Renal pelvis (tissue), 12 donors: Measurements from ENCODE around the gene LRRC8A. TPM values are rescaled to one million over a fixed set of nuclear protein-coding genes. Genes with fewer than 3 reads are reported as not detected.
"Not testable (repeated sequence)": the region's sequence is repeated elsewhere in the genome, so short reads cannot be mapped to it uniquely, and the experiment has no call there.

Source experiments
- DNase-seq: peaks from one replicate; pipeline ENCODE4 v3.0.0-alpha.2; 2013
- long read RNA-seq, 16 experiments: transcript quantifications; one replicate each; lab custom pipeline, GENCODE V29; 2026
- polyA plus RNA-seq, 3 donors: library from polyadenylated mRNA; unstranded; fragments of 120-200 nt; gene quantifications; one replicate each; pipeline ENCODE4 v1.2.1, GENCODE V29; 2013; ENCODE audit not compliant: insufficient read length in 3 of 3

The LRRC8A gene
- 10 to 100 TPM; 27.9 to 36.2 (median 34.7) TPM for polyA plus RNA-seq
- long read RNA-seq, donor 1, full-length matches to known transcripts = 6 of 12 reads
- long read RNA-seq, donor 1, partial matches to known transcripts = 6 of 12 reads
- long read RNA-seq, donor 1, other reads (novel, unspliced or antisense) = 0 of 12 reads
- long read RNA-seq, donor 2, full-length matches to known transcripts = 4 of 18 reads
- long read RNA-seq, donor 2, partial matches to known transcripts = 14 of 18 reads
- long read RNA-seq, donor 2, other reads (novel, unspliced or antisense) = 0 of 18 reads
- long read RNA-seq, donor 3, full-length matches to known transcripts = 3 of 16 reads
- long read RNA-seq, donor 3, partial matches to known transcripts = 13 of 16 reads
- long read RNA-seq, donor 3, other reads (novel, unspliced or antisense) = 0 of 16 reads
- long read RNA-seq, donor 4, full-length matches to known transcripts = 5 of 5 reads
- long read RNA-seq, donor 4, partial matches to known transcripts = 0 of 5 reads
- long read RNA-seq, donor 4, other reads (novel, unspliced or antisense) = 0 of 5 reads
- long read RNA-seq, donor 5, full-length matches to known transcripts = 1 of 1 reads
- long read RNA-seq, donor 5, partial matches to known transcripts = 0 of 1 reads
- long read RNA-seq, donor 5, other reads (novel, unspliced or antisense) = 0 of 1 reads
- long read RNA-seq, donor 6, full-length matches to known transcripts = 3 of 3 reads
- long read RNA-seq, donor 6, partial matches to known transcripts = 0 of 3 reads
- long read RNA-seq, donor 6, other reads (novel, unspliced or antisense) = 0 of 3 reads
- long read RNA-seq, donor 7, full-length matches to known transcripts = 1 of 20 reads
- long read RNA-seq, donor 7, partial matches to known transcripts = 19 of 20 reads
- long read RNA-seq, donor 7, other reads (novel, unspliced or antisense) = 0 of 20 reads
- long read RNA-seq, donor 8, full-length matches to known transcripts = 2 of 2 reads
- long read RNA-seq, donor 8, partial matches to known transcripts = 0 of 2 reads
- long read RNA-seq, donor 8, other reads (novel, unspliced or antisense) = 0 of 2 reads
- long read RNA-seq, donor 9, full-length matches to known transcripts = 3 of 30 reads
- long read RNA-seq, donor 9, partial matches to known transcripts = 27 of 30 reads
- long read RNA-seq, donor 9, other reads (novel, unspliced or antisense) = 0 of 30 reads
- long read RNA-seq, donor 10, full-length matches to known transcripts = 4 of 11 reads
- long read RNA-seq, donor 10, partial matches to known transcripts = 7 of 11 reads
- long read RNA-seq, donor 10, other reads (novel, unspliced or antisense) = 0 of 11 reads
- long read RNA-seq, donor 11, partial matches to known transcripts = 21 of 21 reads
- long read RNA-seq, donor 11, other reads (novel, unspliced or antisense) = 0 of 21 reads
- long read RNA-seq, donor 12, full-length matches to known transcripts = 6 of 23 reads
- long read RNA-seq, donor 12, partial matches to known transcripts = 17 of 23 reads
- long read RNA-seq, donor 12, other reads (novel, unspliced or antisense) = 0 of 23 reads
- long read RNA-seq, donor 13 = 0 reads
- long read RNA-seq, donor 14 = 0 reads
- long read RNA-seq, donor 15, full-length matches to known transcripts = 11 of 22 reads
- long read RNA-seq, donor 15, partial matches to known transcripts = 11 of 22 reads
- long read RNA-seq, donor 15, other reads (novel, unspliced or antisense) = 0 of 22 reads
- long read RNA-seq, donor 16, full-length matches to known transcripts = 5 of 19 reads
- long read RNA-seq, donor 16, partial matches to known transcripts = 14 of 19 reads
- long read RNA-seq, donor 16, other reads (novel, unspliced or antisense) = 0 of 19 reads

DNA sequence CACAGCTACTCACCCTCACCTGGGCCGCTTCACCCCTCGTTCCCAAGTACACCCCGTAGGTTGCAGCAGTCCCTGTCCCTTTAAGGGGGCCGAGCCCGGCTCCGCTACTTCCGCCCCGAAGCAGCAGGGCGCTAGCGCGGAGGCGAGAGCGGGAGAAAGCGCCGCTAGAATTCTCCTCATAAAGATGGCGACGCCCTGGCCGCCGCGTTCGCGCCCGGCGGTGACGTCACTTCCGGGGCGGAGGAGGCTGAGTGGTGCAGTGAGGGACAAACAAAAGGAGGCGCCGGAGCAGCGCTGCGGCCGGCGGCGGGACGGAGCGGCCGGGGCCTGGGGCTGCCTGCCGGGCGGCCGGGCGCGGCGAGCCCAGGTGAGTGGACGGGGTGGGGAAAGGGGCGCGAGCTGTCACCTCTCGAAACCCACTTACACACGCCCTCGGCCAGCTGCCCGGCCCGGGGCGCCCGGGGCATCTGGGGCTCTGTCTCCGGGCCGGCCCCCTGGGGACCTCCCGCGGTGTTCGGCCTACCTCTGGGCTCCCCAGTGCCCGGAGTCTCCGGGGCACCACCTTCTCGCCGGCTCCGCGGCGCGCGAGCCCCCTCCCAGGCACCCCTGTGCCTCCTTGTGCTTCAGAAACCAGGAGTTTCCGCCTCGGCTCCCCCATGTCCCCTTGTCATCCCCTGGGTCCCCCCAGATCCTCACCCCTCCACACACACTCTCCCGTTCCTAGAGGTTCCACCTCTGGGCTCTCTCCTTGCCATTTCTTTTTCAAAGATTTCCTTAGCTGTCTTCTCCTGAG is at the start of gene LRRC8A, which contains the start of gene KYAT1:
TSS of gene LRRC8A (plus strand) at position 250 of the 793 bp plus-strand sequence. CDS start 25,032 bp downstream, outside the sequence.
TSS of gene KYAT1 (minus strand) at position 67 of the 793 bp plus-strand sequence. CDS start 36,545 bp downstream, outside the sequence.
- DNase-seq = peak; percentile 97

GRCh38 chr9:128833696-128834095 is 48.2 kb upstream of the LRRC8A start:
- no peak for DNase-seq

DNA sequence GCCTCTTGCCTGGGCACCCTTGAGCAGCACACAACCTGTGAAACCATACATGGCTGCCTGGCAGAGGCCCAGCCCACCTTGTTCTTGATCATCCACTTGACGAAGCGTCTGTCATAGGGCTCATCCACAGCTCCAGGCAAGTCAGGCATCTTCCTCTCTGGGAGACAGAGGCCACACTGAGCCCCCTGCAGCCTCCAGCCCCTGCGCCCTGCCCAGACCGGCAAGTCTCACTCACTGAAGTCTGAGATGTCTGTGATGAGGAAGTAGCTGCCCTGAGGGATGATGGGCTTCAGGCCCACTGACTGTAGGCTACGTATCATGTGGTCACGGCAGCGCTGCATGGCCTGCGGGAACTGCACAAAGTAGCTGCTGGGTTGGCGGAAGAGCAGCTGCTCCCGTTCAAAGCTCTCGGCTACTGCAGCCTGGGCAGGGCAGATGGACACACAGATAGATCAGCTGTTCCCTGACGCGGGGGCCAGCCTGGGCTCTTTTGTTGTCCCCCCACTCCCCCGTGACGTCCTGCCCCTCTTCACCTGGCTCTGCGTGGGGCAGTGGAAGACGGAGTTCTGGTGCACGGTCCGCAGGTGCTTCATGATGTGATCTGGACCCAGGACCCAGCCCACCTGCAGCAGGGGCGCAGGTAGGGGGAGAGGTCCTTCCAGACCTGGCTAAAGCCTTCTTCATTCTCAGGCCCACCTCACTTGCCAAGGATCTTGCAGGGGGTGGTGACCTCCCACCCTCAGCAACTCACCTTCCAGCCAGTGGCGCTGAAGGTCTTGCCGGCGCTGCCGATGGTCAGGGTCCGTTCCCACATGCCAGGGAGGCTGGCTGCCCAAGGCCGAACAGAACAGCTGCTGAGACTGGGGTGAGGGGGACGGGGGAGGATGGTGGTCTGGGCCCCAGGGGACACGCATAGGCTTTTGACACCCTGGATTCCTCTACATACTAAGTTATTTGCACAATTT is 46.4 kb upstream of the LRRC8A start:
- no peak for DNase-seq

DNA sequence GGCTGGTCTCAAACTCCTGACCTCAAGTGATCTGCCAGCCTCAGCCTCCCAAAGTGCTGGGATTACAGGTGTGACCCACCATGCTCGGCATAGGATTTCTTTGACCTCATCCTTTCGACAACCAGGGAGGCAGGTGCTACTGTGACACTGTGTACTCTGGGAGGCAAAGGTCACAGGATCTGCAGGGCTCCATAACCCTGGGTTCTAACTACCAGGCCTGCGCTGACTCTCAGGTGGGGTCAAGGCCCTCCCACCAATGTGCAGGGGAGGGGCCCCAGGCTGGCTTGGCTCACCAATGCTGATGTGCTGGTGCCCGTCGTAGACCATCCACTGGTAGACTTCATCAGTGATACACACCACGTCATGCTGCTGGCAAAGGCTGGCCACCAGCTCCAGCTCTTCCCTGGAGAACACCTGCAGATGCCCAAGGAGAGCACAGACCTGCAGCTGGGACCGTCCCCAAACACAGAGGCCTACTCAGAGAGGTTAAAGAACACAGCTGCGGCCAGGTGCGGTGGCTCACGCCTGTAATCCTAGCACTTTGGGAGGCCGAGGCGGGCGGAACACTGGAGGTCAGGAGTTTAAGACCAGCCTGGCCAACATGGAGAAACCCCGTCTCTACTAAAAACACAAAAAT is 45.3 kb upstream of the LRRC8A start:
- no peak for DNase-seq

DNA sequence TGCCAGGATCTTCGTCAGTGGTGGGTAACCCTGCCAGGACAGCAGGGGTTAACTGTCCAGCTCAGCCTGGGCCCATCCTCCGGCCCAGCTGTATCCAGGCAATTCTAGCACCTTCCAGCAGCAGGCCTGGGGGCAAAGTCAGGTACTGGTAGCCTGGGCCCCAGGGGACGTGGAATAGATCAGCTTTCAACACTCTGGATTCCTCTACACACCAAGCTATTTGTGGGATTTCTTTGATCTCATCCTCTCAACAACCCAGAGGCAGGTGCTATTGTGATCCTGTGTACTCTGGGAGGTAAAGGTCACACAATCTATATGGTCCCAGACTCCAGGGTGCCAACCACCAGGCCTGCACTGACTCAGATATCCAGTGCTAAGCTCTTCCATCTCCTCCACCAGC is 43.6 kb upstream of the LRRC8A start:
- DNase-seq = no peak

DNA sequence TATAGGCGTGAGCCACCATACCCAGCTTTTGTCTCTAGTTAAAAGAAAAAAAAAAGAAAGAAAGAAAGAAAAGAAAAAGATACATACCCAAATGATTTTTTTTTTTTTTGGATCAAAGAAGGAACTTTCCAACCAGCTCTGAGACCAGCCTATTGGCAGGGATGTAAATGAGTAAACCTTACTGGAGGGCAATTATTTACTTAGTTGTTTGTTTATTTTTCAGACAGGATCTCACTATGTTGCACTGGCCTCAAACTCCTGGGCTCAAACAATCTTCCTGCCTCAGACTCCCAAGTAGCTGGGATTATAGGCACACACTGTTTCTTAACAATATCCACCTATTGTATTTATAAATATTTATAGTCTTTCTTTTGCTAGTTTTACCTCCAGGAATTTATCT is 41.4 kb upstream of the LRRC8A start:
- no peak for DNase-seq

GRCh38 chr9:128841694-128842492 is 40.0 kb upstream of the LRRC8A start:
- no peak for DNase-seq

DNA sequence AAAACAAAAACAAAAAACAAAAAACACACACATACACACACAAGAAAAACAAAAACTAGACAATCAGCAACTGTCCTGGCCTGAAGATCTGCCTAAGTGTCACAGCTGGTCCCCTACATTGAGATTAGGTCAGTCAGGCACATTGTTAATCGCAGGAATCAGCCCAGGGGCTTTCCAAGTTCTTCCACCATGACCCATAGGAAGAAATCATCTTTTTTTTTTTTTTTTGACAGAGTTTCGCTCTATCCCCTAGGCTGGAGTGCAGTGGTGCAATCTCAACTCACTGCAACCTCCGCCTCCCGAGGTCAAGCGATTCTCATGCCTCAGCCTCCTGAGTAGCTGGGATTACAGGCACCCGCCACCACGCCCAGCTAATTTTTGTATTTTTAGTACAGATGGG is 38.8 kb upstream of the LRRC8A start:
- not testable (repeated sequence) for DNase-seq

DNA sequence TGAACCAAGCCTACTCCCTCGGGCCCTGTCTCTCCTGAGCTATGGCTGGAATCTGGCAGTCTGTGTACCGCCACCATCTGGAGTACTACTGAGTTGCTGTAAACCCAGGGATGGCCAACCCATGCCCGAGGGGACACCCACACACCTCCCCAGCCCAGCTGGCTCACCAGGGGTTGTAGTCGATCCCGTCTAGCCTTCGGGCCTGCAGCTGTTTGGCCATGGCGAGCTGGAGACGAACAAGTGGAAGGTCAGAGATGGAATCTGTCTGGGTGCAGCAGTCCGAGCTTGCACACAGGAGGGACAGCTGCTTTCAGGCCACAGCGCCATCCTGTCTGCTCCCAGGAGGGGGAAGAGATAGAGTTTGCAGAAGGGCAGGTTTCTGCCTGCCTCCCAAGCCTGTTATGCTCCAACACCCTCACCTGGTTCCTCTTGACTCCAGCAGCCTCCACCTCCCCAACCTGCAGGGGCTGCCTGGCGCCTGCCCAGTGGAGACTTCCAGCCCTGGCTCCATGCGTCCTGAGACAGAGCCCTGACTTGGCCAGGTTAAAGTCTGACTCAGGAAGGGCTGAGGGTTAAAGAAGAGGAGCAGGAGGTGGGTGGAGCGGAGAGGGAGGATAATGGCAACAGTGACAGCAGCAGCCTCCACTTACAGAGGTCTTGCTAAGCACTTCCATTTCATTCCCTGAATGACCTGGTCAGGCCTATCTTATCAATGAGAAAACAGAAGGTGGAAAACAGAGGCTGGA is 36.6 kb upstream of the LRRC8A start:
- no peak for DNase-seq

DNA sequence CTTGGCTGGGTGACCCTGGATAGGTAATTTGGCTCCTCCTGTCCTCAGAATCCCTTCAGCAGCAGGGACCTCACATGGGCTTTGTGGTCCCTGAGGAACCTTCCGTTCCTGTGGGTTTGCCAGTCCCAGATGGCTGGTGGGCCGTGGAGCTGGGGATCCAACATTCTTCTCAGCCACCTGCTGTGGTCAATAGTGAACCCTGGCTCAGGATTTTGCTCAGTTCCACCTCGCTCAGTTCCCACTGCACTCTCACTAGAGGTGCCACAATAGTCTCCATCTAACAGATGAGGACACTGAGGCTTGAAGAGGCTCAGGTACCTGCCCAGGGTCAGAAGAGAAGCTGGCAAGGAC is 35.3 kb upstream of the LRRC8A start:
- DNase-seq = no peak

DNA sequence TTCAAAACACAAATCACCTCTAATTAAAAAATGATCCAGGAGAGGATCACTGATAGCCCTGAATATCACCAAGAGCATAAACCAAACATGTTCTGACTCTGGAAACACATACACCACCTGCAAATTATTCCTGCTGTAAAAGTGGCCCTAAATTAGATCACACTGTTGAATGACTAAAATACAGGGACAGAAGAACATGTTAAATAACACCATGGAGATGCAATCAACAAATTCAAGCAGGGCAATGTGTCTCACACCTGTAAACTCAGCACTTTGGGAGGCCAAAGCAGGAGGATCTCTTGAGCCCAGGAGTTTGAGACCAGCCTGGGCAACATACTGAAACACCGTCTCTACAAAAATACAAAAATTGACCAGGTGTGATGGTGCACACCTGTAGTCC is 34.1 kb upstream of the LRRC8A start:
- DNase-seq = no peak

GRCh38 chr9:128851024-128851423 is 30.9 kb upstream of the LRRC8A start:
- not testable (repeated sequence) for DNase-seq

DNA sequence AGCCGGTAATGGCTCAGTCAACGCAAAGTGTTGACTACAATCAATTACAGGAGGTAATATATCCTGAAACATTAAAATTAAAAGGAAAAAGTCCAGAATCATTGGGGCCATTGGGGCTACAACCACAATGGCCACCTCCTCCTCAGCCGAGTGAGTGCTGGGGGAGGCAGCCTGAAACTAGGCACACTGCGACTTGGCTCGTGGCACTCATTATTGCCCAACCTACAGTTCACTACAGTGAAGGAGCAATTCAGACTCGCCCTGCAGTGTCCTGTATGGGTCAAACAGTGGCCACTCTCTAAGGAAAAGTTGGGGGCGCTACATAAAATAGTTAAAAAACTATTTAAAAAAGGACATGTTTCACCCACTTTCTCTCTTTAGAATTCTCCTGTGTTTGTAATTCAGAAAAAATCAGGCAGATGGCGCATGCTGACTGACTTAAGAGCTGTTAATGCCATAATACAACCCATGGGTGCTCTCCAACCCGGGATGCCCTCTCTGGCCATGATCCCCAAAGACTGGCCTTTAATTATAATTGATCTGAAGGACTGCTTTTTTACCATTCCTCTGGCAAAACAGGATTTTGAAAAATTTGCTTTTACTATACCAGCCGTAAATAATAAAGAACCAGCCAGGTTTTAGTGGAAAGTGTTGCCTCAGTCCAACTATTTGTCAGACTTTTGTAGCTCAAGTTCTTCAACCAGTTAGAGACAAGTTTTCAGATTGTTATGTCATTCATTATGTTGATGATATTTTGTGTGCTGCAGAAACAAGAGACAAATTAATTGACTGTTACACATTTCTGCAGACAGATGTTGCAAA is 29.9 kb upstream of the LRRC8A start:
- not testable (repeated sequence) for DNase-seq

DNA sequence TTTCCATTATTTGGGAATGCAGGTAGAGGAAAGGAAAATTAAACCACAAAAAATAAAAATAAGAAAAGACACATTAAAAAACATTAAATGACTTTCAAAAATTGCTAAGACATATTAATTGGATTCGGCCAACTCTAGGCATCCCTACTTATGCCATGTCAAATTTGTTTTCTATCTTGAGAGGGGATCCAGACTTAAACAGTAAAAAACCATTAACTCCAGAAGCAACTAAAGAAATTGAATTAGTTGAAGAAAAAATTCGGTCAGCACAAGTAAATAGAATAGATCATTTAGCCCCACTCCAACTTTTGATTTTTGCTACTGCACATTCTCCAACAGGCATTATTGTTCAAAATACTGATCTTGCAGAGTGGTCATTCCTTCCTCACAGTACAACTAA is 29.3 kb upstream of the LRRC8A start:
- DNase-seq = not testable (repeated sequence)

DNA sequence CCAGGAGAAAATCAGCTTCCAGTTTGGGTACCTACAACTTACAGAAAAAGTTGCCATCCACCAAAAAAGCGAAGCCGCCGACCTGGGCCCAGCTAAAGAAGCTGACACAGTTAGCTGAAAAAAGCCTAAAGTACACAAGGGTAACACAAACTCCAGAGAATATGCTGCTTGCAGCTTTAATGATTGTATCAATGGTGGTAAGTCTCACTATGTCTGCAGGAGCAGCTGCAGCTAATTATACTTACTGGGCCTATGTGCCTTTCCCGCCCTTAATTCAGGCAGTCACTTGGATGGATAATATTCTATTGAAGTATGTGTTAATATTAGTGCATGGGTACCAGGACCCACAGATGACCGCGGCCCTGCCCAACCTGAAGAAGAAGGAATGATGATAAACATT is 27.5 kb upstream of the LRRC8A start:
- DNase-seq = not testable (repeated sequence)
